ENCODE data around the gene ST7.

DNA sequence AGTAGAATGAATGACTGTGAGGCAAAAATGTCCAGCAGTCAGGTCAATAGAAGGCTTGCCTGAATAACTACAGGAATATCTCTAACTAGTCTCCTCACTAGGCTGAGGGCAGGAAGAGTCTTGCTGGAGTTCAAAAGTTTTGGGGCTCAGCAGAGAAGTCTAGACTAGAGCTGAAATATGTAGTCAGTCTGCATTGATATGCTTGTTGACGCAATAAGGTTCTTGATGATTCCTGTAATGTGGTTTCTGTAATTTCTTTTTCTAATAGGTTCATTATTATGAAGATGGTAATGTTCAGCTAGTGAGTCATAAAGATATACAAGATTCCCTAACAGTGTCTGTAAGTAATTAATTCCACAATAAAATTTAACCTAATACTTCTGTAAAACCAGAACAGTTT lies 41.5 kb upstream of the ST7 start:
- TF ChIP-seq POLR2AphosphoS5 (IDR thresholded peaks at IDR 0.05; ENCODE audit: insufficient read depth, low read depth, low read length): no peak
- TF ChIP-seq JUN (IDR thresholded peaks at IDR 0.05; ENCODE audit: borderline replicate concordance, insufficient read depth, insufficient read length, low read depth): no peak
- TF ChIP-seq POLR2A (IDR thresholded peaks at IDR 0.05; ENCODE audit: low read depth, low read length): no peak
- TF ChIP-seq, protein P1, sequence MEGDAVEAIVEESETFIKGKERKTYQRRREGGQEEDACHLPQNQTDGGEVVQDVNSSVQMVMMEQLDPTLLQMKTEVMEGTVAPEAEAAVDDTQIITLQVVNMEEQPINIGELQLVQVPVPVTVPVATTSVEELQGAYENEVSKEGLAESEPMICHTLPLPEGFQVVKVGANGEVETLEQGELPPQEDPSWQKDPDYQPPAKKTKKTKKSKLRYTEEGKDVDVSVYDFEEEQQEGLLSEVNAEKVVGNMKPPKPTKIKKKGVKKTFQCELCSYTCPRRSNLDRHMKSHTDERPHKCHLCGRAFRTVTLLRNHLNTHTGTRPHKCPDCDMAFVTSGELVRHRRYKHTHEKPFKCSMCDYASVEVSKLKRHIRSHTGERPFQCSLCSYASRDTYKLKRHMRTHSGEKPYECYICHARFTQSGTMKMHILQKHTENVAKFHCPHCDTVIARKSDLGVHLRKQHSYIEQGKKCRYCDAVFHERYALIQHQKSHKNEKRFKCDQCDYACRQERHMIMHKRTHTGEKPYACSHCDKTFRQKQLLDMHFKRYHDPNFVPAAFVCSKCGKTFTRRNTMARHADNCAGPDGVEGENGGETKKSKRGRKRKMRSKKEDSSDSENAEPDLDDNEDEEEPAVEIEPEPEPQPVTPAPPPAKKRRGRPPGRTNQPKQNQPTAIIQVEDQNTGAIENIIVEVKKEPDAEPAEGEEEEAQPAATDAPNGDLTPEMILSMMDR (IDR thresholded peaks at IDR 0.05; ENCODE audit: extremely low read depth in 1 of 2, insufficient read depth in 1 of 2, low read depth in 1 of 2, low read length in 2 of 2): no peak
- no peak for TF ChIP-seq GATA2 (IDR thresholded peaks at IDR 0.05; ENCODE audit: insufficient read depth, insufficient read length, low read depth, low read length)
- no peak for TF ChIP-seq EZH2 (IDR thresholded peaks at IDR 0.05; ENCODE audit: borderline replicate concordance, low read depth, low read length, severe bottlenecking)
- TF ChIP-seq, protein P2, sequence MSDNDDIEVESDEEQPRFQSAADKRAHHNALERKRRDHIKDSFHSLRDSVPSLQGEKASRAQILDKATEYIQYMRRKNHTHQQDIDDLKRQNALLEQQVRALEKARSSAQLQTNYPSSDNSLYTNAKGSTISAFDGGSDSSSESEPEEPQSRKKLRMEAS (IDR thresholded peaks at IDR 0.05; ENCODE audit: insufficient read depth, insufficient read length): no peak
- TF ChIP-seq MYC (IDR thresholded peaks at IDR 0.05; ENCODE audit: low read depth, low read length): no peak

Measured in endothelial cell of umbilical vein (primary cell).